IMR-90 (cell line): ENCODE measurements around the gene DYRK3. TPM values are rescaled to one million over a fixed set of nuclear protein-coding genes. Genes with fewer than 3 reads are reported as not detected.

ENCODE experiments used
- ATAC-seq: fragments of 200-7000 bp; cut with Tn5 transposase; 2 replicates; pipeline ENCODE4 v1.9.1; 2020; ENCODE audit warnings: low read depth, mild to moderate bottlenecking, moderate library complexity
- BruUV-seq: library from RNA; stranded (reverse); fragments of 400-500 nt; replicated peaks from 2 replicates; lab custom pipeline; 2021; lab: Mats Ljungman, UMichigan
- CTCF ChIA-PET: fragments of 300-600 bp; formaldehyde crosslinking; extraction: SDS; loops from one replicate; lab custom pipeline; 2021; ENCODE audit warnings: antibody characterized with exemption; lab: Yijun Ruan, JAX
- POLR2A ChIA-PET: fragments of 300-600 bp; sonication (Branson Sonifier 250); formaldehyde crosslinking; loops from one replicate; lab custom pipeline; 2022; ENCODE audit warnings: antibody characterized with exemption; ENCODE audit not compliant: unreplicated experiment; lab: Charles Lee
- DNase-seq: peaks from one replicate; pipeline ENCODE4 v3.0.0; 2013
- H2AFZ ChIP-seq: replicated peaks from 2 replicates; pipeline ENCODE3; 2013; ENCODE audit warnings: low read length, mild to moderate bottlenecking; ENCODE audit not compliant: poor library complexity
- H2AK5ac ChIP-seq: 2 replicates; pipeline ENCODE4 v1.6.1; 2013; ENCODE audit warnings: low read depth, low read length, inconsistent platforms
- H2AK9ac ChIP-seq: replicated peaks from 2 replicates; pipeline ENCODE3; 2013; ENCODE audit warnings: mild to moderate bottlenecking, low read depth, low read length, moderate library complexity; ENCODE audit not compliant: poor library complexity
- H2BK120ac ChIP-seq: 2 replicates; pipeline ENCODE4 v1.6.1; 2013; ENCODE audit warnings: low read depth, low read length, inconsistent platforms
- H2BK15ac ChIP-seq: 3 replicates; pipeline ENCODE4 v1.6.1; 2013; ENCODE audit warnings: low read depth, low read length, inconsistent platforms
- H2BK20ac ChIP-seq: 2 replicates; pipeline ENCODE4 v1.6.1; 2013; ENCODE audit warnings: low read depth, mild to moderate bottlenecking, inconsistent platforms, low read length, moderate library complexity
- H2BK5ac ChIP-seq: 2 replicates; pipeline ENCODE4 v1.6.1; 2013; ENCODE audit warnings: mild to moderate bottlenecking, low read depth, low read length, inconsistent platforms; ENCODE audit not compliant: poor library complexity, severe bottlenecking
- H3K14ac ChIP-seq: replicated peaks from 2 replicates; pipeline ENCODE4 v1.6.1; 2013; ENCODE audit warnings: low read depth, low read length, inconsistent platforms
- H3K18ac ChIP-seq: 2 replicates; pipeline ENCODE4 v1.6.1; 2013; ENCODE audit warnings: low read depth, low read length, control low read depth
- H3K23ac ChIP-seq: 2 replicates; pipeline ENCODE4 v1.6.1; 2013; ENCODE audit warnings: low read depth, low read length, inconsistent platforms
- H3K27ac ChIP-seq: 2 replicates; pipeline ENCODE4 v1.5.1; 2013; ENCODE audit warnings: mild to moderate bottlenecking, control low read depth, low read length; ENCODE audit not compliant: insufficient read depth
- H3K27me3 ChIP-seq: 2 replicates; pipeline ENCODE4 v1.6.1; 2013; ENCODE audit warnings: low read length; ENCODE audit not compliant: control insufficient read depth, insufficient read depth
- H3K36me3 ChIP-seq: 2 replicates; pipeline ENCODE4 v1.6.1; 2013; ENCODE audit warnings: low read length, mixed read lengths; ENCODE audit not compliant: control insufficient read depth, insufficient read depth
- H3K4ac ChIP-seq: 2 replicates; pipeline ENCODE4 v1.6.1; 2013; ENCODE audit warnings: low read depth, low read length, inconsistent platforms
- H3K4me1 ChIP-seq: 2 replicates; pipeline ENCODE4 v1.6.1; 2013; ENCODE audit warnings: low read length, mixed read lengths; ENCODE audit not compliant: control insufficient read depth, insufficient read depth
- H3K4me2 ChIP-seq: 2 replicates; pipeline ENCODE4 v1.6.1; 2013; ENCODE audit warnings: low read depth, mild to moderate bottlenecking, control low read depth, low read length, moderate library complexity
- H3K4me3 ChIP-seq: 2 replicates; pipeline ENCODE4 v1.5.1; 2013; ENCODE audit warnings: low read depth, mild to moderate bottlenecking, control low read depth, low read length, moderate library complexity; ENCODE audit not compliant: insufficient read depth
- H3K56ac ChIP-seq: 2 replicates; pipeline ENCODE4 v1.6.1; 2013; ENCODE audit warnings: low read length, inconsistent platforms; ENCODE audit not compliant: insufficient read depth; ENCODE audit errors: extremely low read depth
- H3K79me1 ChIP-seq, 2 experiments: 2 replicates each; pipeline ENCODE4 v1.6.1; 2013; ENCODE audit warnings: low read length in 2 of 2, inconsistent platforms in 1 of 2, low read depth in 1 of 2
- H3K9ac ChIP-seq: 2 replicates; pipeline ENCODE4 v1.6.1; 2013; ENCODE audit warnings: low read depth, low read length, control low read depth
- H3K9me1 ChIP-seq: 2 replicates; pipeline ENCODE4 v1.6.1; 2013; ENCODE audit warnings: low read length, inconsistent platforms; ENCODE audit not compliant: insufficient read depth
- H3K9me3 ChIP-seq: 2 replicates; pipeline ENCODE4 v1.6.1; 2013; ENCODE audit warnings: low read length; ENCODE audit not compliant: control insufficient read depth, insufficient read depth
- H4K20me1 ChIP-seq: 2 replicates; pipeline ENCODE4 v1.6.1; 2013; ENCODE audit warnings: low read length, inconsistent platforms; ENCODE audit not compliant: insufficient read depth
- H4K5ac ChIP-seq: 2 replicates; pipeline ENCODE4 v1.6.1; 2013; ENCODE audit warnings: mild to moderate bottlenecking, low read depth, low read length, control low read depth
- H4K8ac ChIP-seq, 2 experiments: 2 replicates each; pipeline ENCODE4 v1.6.1; 2013; ENCODE audit warnings: low read depth in 2 of 2, low read length in 2 of 2, control low read depth in 1 of 2, inconsistent platforms in 1 of 2
- H4K91ac ChIP-seq: 2 replicates; pipeline ENCODE4 v1.6.1; 2013; ENCODE audit warnings: low read depth, low read length, inconsistent platforms; ENCODE audit not compliant: insufficient read depth
- CEBPB ChIP-seq: IDR thresholded peaks from 2 replicates; pipeline ENCODE4 v1.6.1; 2012; ENCODE audit warnings: low read depth, low read length, improper control_type of control experiment
- FOS ChIP-seq: fragments of 150-350 bp; IDR thresholded peaks from 2 replicates; pipeline ENCODE4 v1.6.1; 2016; ENCODE audit warnings: low read depth, low read length
- MAFK ChIP-seq: IDR thresholded peaks from 2 replicates; pipeline ENCODE4 v1.6.1; 2012; ENCODE audit warnings: low read depth, low read length, improper control_type of control experiment
- NFE2L2 ChIP-seq: fragments of 150-350 bp; IDR thresholded peaks from 2 replicates; pipeline ENCODE4 v1.6.1; 2016; ENCODE audit warnings: low read depth, mild to moderate bottlenecking, low read length
- RCOR1 ChIP-seq: IDR thresholded peaks from 2 replicates; pipeline ENCODE4 v1.6.1; 2012; ENCODE audit warnings: mild to moderate bottlenecking, low read length, improper control_type of control experiment; ENCODE audit not compliant: insufficient replicate concordance
- SMC3 ChIP-seq: fragments of 150-350 bp; IDR thresholded peaks from 2 replicates; pipeline ENCODE4 v1.6.1; 2016; ENCODE audit warnings: low read depth, mild to moderate bottlenecking, antibody characterized with exemption, low read length, moderate library complexity
- WGBS, 2 experiments: methylation state at CpG; one replicate each; pipeline versions ENCODE4 v1.1.5 to v1.1.7; 2013; ENCODE audit warnings: missing lambda C conversion rate in 2 of 2; ENCODE audit not compliant: insufficient read length in 1 of 2; ENCODE audit errors: extremely low coverage in 2 of 2; 5-methylcytosine and 5-hydroxymethylcytosine counted together
- dilution Hi-C: fragments of 300-500 bp; cut with HindIII; formaldehyde crosslinking; loops from one replicate; pipeline ENCODE4 v1.14.3; 2018; ENCODE audit warnings: low sequenced_read_pairs; ENCODE audit not compliant: unreplicated experiment
- in situ Hi-C: fragments of 300-500 bp; cut with MboI; formaldehyde crosslinking; loops from 3 replicates; pipeline ENCODE4 v1.14.3; 2019; ENCODE audit warnings: low sequenced_read_pairs, inconsistent platforms, mixed read lengths
- intact Hi-C: fragments of 100-400 bp; cut with micrococcal nuclease; formaldehyde crosslinking; loops from 2 replicates; pipeline ENCODE4 v1.10.0; 2022
- polyA plus RNA-seq, 3 experiments: library from polyadenylated mRNA; depleted of rRNA; stranded (reverse); fragments of >200 nt; gene quantifications; 2 replicates each; pipeline ENCODE4 v1.2.3, GENCODE V29; 2012; ENCODE audit warnings: low replicate concordance in 1 of 3
- total RNA-seq: library from RNA; depleted of rRNA; stranded (reverse); fragments of >200 nt; gene quantifications from 2 replicates; pipeline ENCODE4 v1.2.3, GENCODE V29; 2012
- TF ChIP-seq, protein P1 (sequence below): fragments of 150-350 bp; IDR thresholded peaks from 2 replicates; pipeline ENCODE4 v1.6.1; 2017; ENCODE audit warnings: mild to moderate bottlenecking, antibody characterized with exemption, low read length, low read depth

DYRK3 gene
- total and polyA plus RNA-seq, 2 of the 4 experiments (the other 2 are of a cell fraction) = 5.5 to 22.0 TPM

DNA sequence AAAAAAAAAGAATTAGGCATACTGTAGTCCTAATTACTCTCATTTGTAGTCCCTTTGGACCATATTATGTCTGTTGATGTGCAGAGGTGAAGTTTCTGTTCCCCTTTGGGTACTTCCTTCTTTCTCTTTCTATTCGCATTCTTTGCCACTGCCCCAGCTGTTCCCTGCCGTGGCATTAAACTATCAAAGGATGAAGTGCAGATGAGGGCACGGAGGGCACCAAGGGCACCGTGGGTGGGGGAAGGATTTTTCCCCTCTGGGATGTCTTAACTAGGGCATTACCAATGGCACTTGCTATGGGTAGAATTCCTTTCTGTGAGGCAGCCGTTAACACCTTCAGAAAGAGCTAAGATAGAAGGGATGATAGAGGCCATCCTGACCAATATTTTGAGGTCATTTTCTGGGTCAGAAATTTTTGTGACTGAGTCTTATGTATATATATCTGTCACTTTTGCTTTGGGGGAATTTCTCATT is 44.4 kb downstream of the DYRK3 start:
- H2AK5ac ChIP-seq = no peak overlapping the region
- DNase-seq (no peak), ATAC-seq (no peak)
- no peaks in the 10 kb centered on the region for H3K9me3 ChIP-seq
- TF ChIP-seq, protein P1, sequence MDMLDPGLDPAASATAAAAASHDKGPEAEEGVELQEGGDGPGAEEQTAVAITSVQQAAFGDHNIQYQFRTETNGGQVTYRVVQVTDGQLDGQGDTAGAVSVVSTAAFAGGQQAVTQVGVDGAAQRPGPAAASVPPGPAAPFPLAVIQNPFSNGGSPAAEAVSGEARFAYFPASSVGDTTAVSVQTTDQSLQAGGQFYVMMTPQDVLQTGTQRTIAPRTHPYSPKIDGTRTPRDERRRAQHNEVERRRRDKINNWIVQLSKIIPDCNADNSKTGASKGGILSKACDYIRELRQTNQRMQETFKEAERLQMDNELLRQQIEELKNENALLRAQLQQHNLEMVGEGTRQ = no peak
- TF ChIP-seq RCOR1 (no peak), NFE2L2 (no peak), FOS (no peak), CEBPB (no peak), MAFK (no peak), SMC3 (no peak)
- in situ Hi-C loops (no loop called here), intact Hi-C loops (no loop called here), dilution Hi-C loops (no loop called here)
- peaks cover 9% of the 10 kb centered on the region for H3K9me1 ChIP-seq
- H3K27me3 ChIP-seq = no peaks in the 10 kb centered on the region; the same call in 1 of the 2 replicates
- H2AK9ac ChIP-seq = no peak overlapping the region
- H3K9ac ChIP-seq = no peak overlapping the region
- H3K36me3 ChIP-seq = no peaks in the 10 kb centered on the region
- H2BK15ac ChIP-seq = no peak overlapping the region
- WGBS, 2 experiments = no CpG with 5 or more reads among the region's 5 CpGs
- no peak overlapping the region for H3K4ac ChIP-seq
- H4K91ac ChIP-seq = no peak overlapping the region
- no peak overlapping the region for H2AFZ ChIP-seq
- H2BK120ac ChIP-seq = no peak overlapping the region
- no peak overlapping the region for H3K4me3 ChIP-seq
- no peak overlapping the region for H2BK20ac ChIP-seq
- CTCF ChIA-PET = interaction anchor here (0.6 to 1.2 kb wide), 2 partner anchors 15 to 16 kb away, joined by 3 to 7 read pairs; no protein-coding TSS in a partner anchor
- BruUV-seq = no TSS peak
- H4K5ac ChIP-seq = no peak overlapping the region
- no peak overlapping the region for H3K4me2 ChIP-seq
- peaks cover 9% of the 10 kb centered on the region for H3K4me1 ChIP-seq
- H3K27ac ChIP-seq = no peak overlapping the region
- H2BK5ac ChIP-seq = no peak overlapping the region
- no peak overlapping the region for H3K18ac ChIP-seq
- H4K20me1 ChIP-seq = 0 out of 2 replicates have a peak, but pooled peaks cover 3% of the 10 kb centered on the region
- H3K14ac ChIP-seq = no peak overlapping the region
- no peak overlapping the region for H3K23ac ChIP-seq
- H3K56ac ChIP-seq = no peak overlapping the region
- H4K8ac ChIP-seq = no peak overlapping the region
- POLR2A ChIA-PET = no interaction called here
- H3K79me1 ChIP-seq = peaks cover 0 to 11% of the 10 kb centered on the region in 2 experiments; a peak in 1 of 4 replicates
